Measurements from ENCODE around the gene TBC1D10A. TPM values are rescaled to one million over a fixed set of nuclear protein-coding genes. Genes with fewer than 3 reads are reported as not detected.
A peak's percentile ranks its signal among the peaks of the same experiment; 100 is the strongest.

TBC1D10A gene
- total RNA-seq, 1 experiment from 2014 or later, result 12.1 TPM

- DNase-seq (ENCODE audit: low spot score), result no peak
Measured at GRCh38 chr22:30266445-30267381, 60.0 kb downstream of the TBC1D10A start, which contains the start of gene OSM. Gene OSM (minus strand): TSS chr22:30266851. CDS start chr22:30266799, 52 bp downstream.

GRCh38 chr22:30265823-30266444 lies 60.8 kb downstream of the TBC1D10A start:
- DNase-seq (ENCODE audit: low spot score), result no peak

GRCh38 chr22:30265131-30265720 lies 61.5 kb downstream of the TBC1D10A start:
- DNase-seq (ENCODE audit: low spot score), result no peak

- DNase-seq (ENCODE audit: low spot score), result no peak
Measured at GRCh38 chr22:30263883-30264282, 62.9 kb downstream of the TBC1D10A start.

GRCh38 chr22:30262917-30263741 lies 63.6 kb downstream of the TBC1D10A start:
- no peak for DNase-seq (ENCODE audit: low spot score)

GRCh38 chr22:30262112-30262511 lies 64.6 kb downstream of the TBC1D10A start:
- no peak for DNase-seq (ENCODE audit: low spot score)

GRCh38 chr22:30261134-30261533 lies 65.6 kb downstream of the TBC1D10A start:
- DNase-seq (ENCODE audit: low spot score), result peak; percentile 74

- no peak for DNase-seq (ENCODE audit: low spot score)
Measured at GRCh38 chr22:30260682-30261081, 66.1 kb downstream of the TBC1D10A start.

- no peak for DNase-seq (ENCODE audit: low spot score)
Measured at GRCh38 chr22:30260276-30260675, 66.5 kb downstream of the TBC1D10A start.

GRCh38 chr22:30254314-30254713 lies 72.4 kb downstream of the TBC1D10A start:
- no peak for DNase-seq (ENCODE audit: low spot score)

- peak; percentile 88 for DNase-seq (ENCODE audit: low spot score)
Measured at GRCh38 chr22:30253205-30253852, 73.4 kb downstream of the TBC1D10A start.

GRCh38 chr22:30252411-30253204 lies 74.1 kb downstream of the TBC1D10A start:
- DNase-seq (ENCODE audit: low spot score), result peak; percentile 78

- peak; percentile 75 for DNase-seq (ENCODE audit: low spot score)
Measured at GRCh38 chr22:30251711-30252110, 75.0 kb downstream of the TBC1D10A start.

- peak; percentile 80 for DNase-seq (ENCODE audit: low spot score)
Measured at GRCh38 chr22:30250661-30251267, 76.0 kb downstream of the TBC1D10A start.

- DNase-seq (ENCODE audit: low spot score), result no peak
Measured at GRCh38 chr22:30250039-30250565, 76.6 kb downstream of the TBC1D10A start.

- no peak for DNase-seq (ENCODE audit: low spot score)
Measured at GRCh38 chr22:30249049-30250038, 77.4 kb downstream of the TBC1D10A start.

- no peak for DNase-seq (ENCODE audit: low spot score)
Measured at GRCh38 chr22:30248484-30248883, 78.3 kb downstream of the TBC1D10A start.

GRCh38 chr22:30247974-30248373 lies 78.8 kb downstream of the TBC1D10A start:
- no peak for DNase-seq (ENCODE audit: low spot score)

All from A172 (cell line).